ES-I3 (cell line): Measurements from ENCODE around the gene C10orf143.

Source experiments
- H3K36me3 ChIP-seq: 2 replicates; pipeline ENCODE4 v1.6.1; 2013; ENCODE audit warnings: mild to moderate bottlenecking, low read length, control low read depth, moderate library complexity; ENCODE audit not compliant: insufficient read depth
- H3K4me1 ChIP-seq: 2 replicates; pipeline ENCODE4 v1.6.1; 2013; ENCODE audit warnings: mild to moderate bottlenecking, control low read depth, low read length; ENCODE audit not compliant: insufficient read depth
- H3K9ac ChIP-seq: 2 replicates; pipeline ENCODE4 v1.6.1; 2013; ENCODE audit warnings: low read depth, mild to moderate bottlenecking, low read length, moderate library complexity
- H3K9me3 ChIP-seq: 2 replicates; pipeline ENCODE4 v1.6.1; 2013; ENCODE audit warnings: mild to moderate bottlenecking, low read length, moderate library complexity; ENCODE audit not compliant: control insufficient read depth, insufficient read depth

C10orf143 gene

GRCh38 chr10:130053561-130053960 is 57.1 kb downstream of the C10orf143 start:
- Histone ChIP-seq H3K4me1 (no peaks in the 10 kb centered on the region), H3K9ac (no peak overlapping the region), H3K9me3 (peaks cover 3% of the 10 kb centered on the region; the same call in 1 of the 2 replicates), H3K36me3 (no peaks in the 10 kb centered on the region)

- H3K4me1 ChIP-seq, result no peaks in the 10 kb centered on the region
- no peaks in the 10 kb centered on the region for H3K36me3 ChIP-seq
- H3K9me3 ChIP-seq, result peaks cover 3% of the 10 kb centered on the region; the same call in 1 of the 2 replicates
- no peak overlapping the region for H3K9ac ChIP-seq
Observed at GRCh38 chr10:130052193-130052592, 58.4 kb downstream of the C10orf143 start.

GRCh38 chr10:130050721-130051120 is 59.9 kb downstream of the C10orf143 start:
- Histone ChIP-seq H3K4me1 (no peaks in the 10 kb centered on the region), H3K36me3 (no peaks in the 10 kb centered on the region), H3K9me3 (no peaks in the 10 kb centered on the region; the same call in 1 of the 2 replicates), H3K9ac (no peak overlapping the region)

GRCh38 chr10:130049987-130050386 is 60.6 kb downstream of the C10orf143 start:
- H3K4me1 ChIP-seq, result no peaks in the 10 kb centered on the region
- no peaks in the 10 kb centered on the region; the same call in 1 of the 2 replicates for H3K9me3 ChIP-seq
- H3K36me3 ChIP-seq, result no peaks in the 10 kb centered on the region
- H3K9ac ChIP-seq, result no peak overlapping the region

GRCh38 chr10:130049244-130049643 is 61.4 kb downstream of the C10orf143 start:
- Histone ChIP-seq H3K9me3 (no peaks in the 10 kb centered on the region), H3K4me1 (no peaks in the 10 kb centered on the region), H3K9ac (no peak overlapping the region), H3K36me3 (no peaks in the 10 kb centered on the region)

- Histone ChIP-seq H3K4me1 (no peaks in the 10 kb centered on the region), H3K36me3 (no peaks in the 10 kb centered on the region), H3K9ac (no peak overlapping the region), H3K9me3 (no peaks in the 10 kb centered on the region)
Observed at GRCh38 chr10:130048081-130048480, 62.5 kb downstream of the C10orf143 start.

- Histone ChIP-seq H3K9me3 (no peaks in the 10 kb centered on the region), H3K4me1 (peaks cover 4% of the 10 kb centered on the region; the same call in 1 of the 2 replicates), H3K36me3 (no peaks in the 10 kb centered on the region), H3K9ac (no peak overlapping the region)
Observed at GRCh38 chr10:130047336-130047735, 63.3 kb downstream of the C10orf143 start.

GRCh38 chr10:130046591-130046990 is 64.0 kb downstream of the C10orf143 start:
- H3K9ac ChIP-seq, result no peak overlapping the region
- no peaks in the 10 kb centered on the region for H3K9me3 ChIP-seq
- H3K36me3 ChIP-seq, result no peaks in the 10 kb centered on the region
- peaks cover 4% of the 10 kb centered on the region; the same call in 1 of the 2 replicates for H3K4me1 ChIP-seq

GRCh38 chr10:130045801-130046321 is 64.8 kb downstream of the C10orf143 start:
- Histone ChIP-seq H3K9ac (no peak overlapping the region), H3K4me1 (peaks cover 4% of the 10 kb centered on the region; the same call in 1 of the 2 replicates)

GRCh38 chr10:130045091-130045652 is 65.5 kb downstream of the C10orf143 start:
- H3K9me3 ChIP-seq, result no peaks in the 10 kb centered on the region
- no peaks in the 10 kb centered on the region for H3K36me3 ChIP-seq
- peaks cover 4% of the 10 kb centered on the region; the same call in 1 of the 2 replicates for H3K4me1 ChIP-seq
- no peak overlapping the region for H3K9ac ChIP-seq

More at GRCh38 chr10:130045801-130046321, 64.8 kb downstream of the C10orf143 start:
- Histone ChIP-seq H3K36me3 (no peaks in the 10 kb centered on the region), H3K9me3 (no peaks in the 10 kb centered on the region)

GRCh38 chr10:130044067-130045061 is 66.3 kb downstream of the C10orf143 start:
- no peaks in the 10 kb centered on the region for H3K9me3 ChIP-seq
- H3K4me1 ChIP-seq, result peaks cover 4% of the 10 kb centered on the region; the same call in 1 of the 2 replicates

GRCh38 chr10:130043491-130043890 is 67.1 kb downstream of the C10orf143 start:
- Histone ChIP-seq H3K9me3 (no peaks in the 10 kb centered on the region), H3K36me3 (no peaks in the 10 kb centered on the region), H3K9ac (no peak overlapping the region), H3K4me1 (peaks cover 4% of the 10 kb centered on the region; the same call in 1 of the 2 replicates)

More at GRCh38 chr10:130044067-130045061, 66.3 kb downstream of the C10orf143 start:
- no peak overlapping the region for H3K9ac ChIP-seq
- H3K36me3 ChIP-seq, result no peaks in the 10 kb centered on the region

GRCh38 chr10:130042381-130042780 is 68.2 kb downstream of the C10orf143 start:
- Histone ChIP-seq H3K36me3 (no peaks in the 10 kb centered on the region), H3K9ac (no peak overlapping the region), H3K9me3 (no peaks in the 10 kb centered on the region), H3K4me1 (peaks cover 4% of the 10 kb centered on the region; the same call in 1 of the 2 replicates)
